ENCODE measurements around the gene CD4. TPM values are rescaled to one million over a fixed set of nuclear protein-coding genes. Genes with fewer than 3 reads are reported as not detected.

Gene CD4
- total and polyA plus RNA-seq, 10 of the 15 experiments (the other 5 are each of a cell fraction or from before 2014, with no cell fraction given): 0.24 to 1.6 (median 0.69) TPM

DNA sequence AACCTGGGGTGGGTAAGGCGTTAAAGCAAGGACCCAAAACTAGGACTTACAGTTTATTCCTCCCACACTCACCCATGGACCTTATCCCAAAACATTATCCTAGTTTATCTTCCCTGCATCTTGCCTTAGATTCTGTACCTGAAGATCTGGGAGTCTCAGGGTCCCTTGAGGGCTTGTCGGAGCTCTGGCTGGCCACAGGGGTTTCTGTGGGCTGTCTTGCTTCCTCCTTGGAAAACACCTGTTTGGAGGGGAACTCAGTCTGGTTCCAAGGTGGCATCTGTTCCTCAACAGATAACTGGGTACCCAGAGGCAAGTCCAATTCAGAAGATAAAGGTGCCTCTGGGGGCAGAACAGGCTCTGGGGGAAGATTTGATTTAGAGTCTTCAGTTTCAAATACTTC, 60.1 kb downstream of the CD4 start:
- BruUV-seq (replicated peaks): no TSS peak
- peak overlapping the region; percentile 48 for H3K27ac ChIP-seq (ENCODE audit: control insufficient read depth, insufficient read depth)
- H3K4me1 ChIP-seq (ENCODE audit: control insufficient read depth, insufficient read depth, low read length): peaks cover 28% of the 10 kb centered on the region
- FAIRE-seq: no peak
- ChIA-PET RAD21 (ENCODE audit: unreplicated experiment) (interaction anchor here (1.0 to 1.6 kb wide), 2 partner anchors 9 to 97 kb away, joined by 3 to 6 read pairs; partner anchors contain the start of gene GNB3), SMC1A (ENCODE audit: uncharacterized antibody, unreplicated experiment) (interaction anchor here (1.4 to 5.0 kb wide), 5 partner anchors 9 to 83 kb away, joined by 3 to 22 read pairs (median 3); partner anchors contain the start of genes GNB3 and SPSB2), POLR2A (interaction anchor here (0.6 to 8.9 kb wide), 8 partner anchors 13 to 181 kb away, joined by 3 to 84 read pairs (median 4); partner anchors contain the start of genes SPSB2 and TPI1), CTCF (interaction anchor here (0.6 to 9.9 kb wide), 7 partner anchors 10 to 469 kb away, joined by 3 to 173 read pairs (median 5); partner anchors contain the start of genes SPSB2 and TPI1)
- no peaks in the 10 kb centered on the region for H3K9me3 ChIP-seq (replicated peaks; ENCODE audit: control insufficient read depth, insufficient read depth, low read length)
- intact Hi-C loops (cut with micrococcal nuclease; ENCODE audit: unreplicated experiment) (no loop called here), in situ Hi-C loops (cut with MboI) (no loop called here)
- H3K4me3 ChIP-seq: peak overlapping the region; percentile 60
- peak overlapping the region; percentile 61 for H3K4me2 ChIP-seq (ENCODE audit: control insufficient read depth, insufficient read depth)
- no peaks in the 10 kb centered on the region for H4K20me1 ChIP-seq (ENCODE audit: control insufficient read depth, insufficient read depth)
- H3K9ac ChIP-seq (ENCODE audit: control insufficient read depth, insufficient read depth, low read length): peak overlapping the region; percentile 71; the same call in 1 of the 2 replicates
- no peak for DNase-seq (ENCODE audit: low read depth, low spot score)
- 50% methylated on average over 2 of the region's 2 CpGs for WGBS (ENCODE audit: insufficient coverage, insufficient replicate concordance, low lambda C conversion rate, missing lambda C conversion rate)
- H3K79me2 ChIP-seq (ENCODE audit: control insufficient read depth, insufficient read depth, low read length): peaks cover 38% of the 10 kb centered on the region
- no peak overlapping the region for H2AFZ ChIP-seq (ENCODE audit: control insufficient read depth, low read depth, low read length)
- no peaks in the 10 kb centered on the region for H3K27me3 ChIP-seq (replicated peaks in 1 of 2; ENCODE audit: control insufficient read depth in 2 of 2, insufficient read depth in 2 of 2, low read length in 1 of 2)
- no peak for ATAC-seq
- H3K36me3 ChIP-seq (ENCODE audit: control insufficient read depth in 2 of 2, insufficient read depth in 2 of 2, low read length in 1 of 2): peaks cover 0 to 15% of the 10 kb centered on the region in 2 experiments; a peak in 3 of 4 replicates
- 0 out of 2 replicates have a peak, but pooled peaks have one; percentile 37 for TF ChIP-seq DPF2 (IDR thresholded peaks at IDR 0.05)
- no peak for TF ChIP-seq YBX1 (IDR thresholded peaks at IDR 0.05)
- TF ChIP-seq FOS (IDR thresholded peaks at IDR 0.05; ENCODE audit: borderline replicate concordance, extremely low read depth, insufficient read length): no peak
- TF ChIP-seq ZNF384 (IDR thresholded peaks at IDR 0.05; ENCODE audit: borderline replicate concordance, low read depth, low read length): no peak
- TF ChIP-seq, protein P1, sequence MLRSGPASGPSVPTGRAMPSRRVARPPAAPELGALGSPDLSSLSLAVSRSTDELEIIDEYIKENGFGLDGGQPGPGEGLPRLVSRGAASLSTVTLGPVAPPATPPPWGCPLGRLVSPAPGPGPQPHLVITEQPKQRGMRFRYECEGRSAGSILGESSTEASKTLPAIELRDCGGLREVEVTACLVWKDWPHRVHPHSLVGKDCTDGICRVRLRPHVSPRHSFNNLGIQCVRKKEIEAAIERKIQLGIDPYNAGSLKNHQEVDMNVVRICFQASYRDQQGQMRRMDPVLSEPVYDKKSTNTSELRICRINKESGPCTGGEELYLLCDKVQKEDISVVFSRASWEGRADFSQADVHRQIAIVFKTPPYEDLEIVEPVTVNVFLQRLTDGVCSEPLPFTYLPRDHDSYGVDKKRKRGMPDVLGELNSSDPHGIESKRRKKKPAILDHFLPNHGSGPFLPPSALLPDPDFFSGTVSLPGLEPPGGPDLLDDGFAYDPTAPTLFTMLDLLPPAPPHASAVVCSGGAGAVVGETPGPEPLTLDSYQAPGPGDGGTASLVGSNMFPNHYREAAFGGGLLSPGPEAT (IDR thresholded peaks at IDR 0.05; ENCODE audit: low read depth): peak; percentile 39; the same call in 1 of the 2 replicates
- TF ChIP-seq PAX5 (IDR thresholded peaks at IDR 0.05; ENCODE audit: borderline replicate concordance, low read depth, low read length): no peak
- TF ChIP-seq, protein P2, sequence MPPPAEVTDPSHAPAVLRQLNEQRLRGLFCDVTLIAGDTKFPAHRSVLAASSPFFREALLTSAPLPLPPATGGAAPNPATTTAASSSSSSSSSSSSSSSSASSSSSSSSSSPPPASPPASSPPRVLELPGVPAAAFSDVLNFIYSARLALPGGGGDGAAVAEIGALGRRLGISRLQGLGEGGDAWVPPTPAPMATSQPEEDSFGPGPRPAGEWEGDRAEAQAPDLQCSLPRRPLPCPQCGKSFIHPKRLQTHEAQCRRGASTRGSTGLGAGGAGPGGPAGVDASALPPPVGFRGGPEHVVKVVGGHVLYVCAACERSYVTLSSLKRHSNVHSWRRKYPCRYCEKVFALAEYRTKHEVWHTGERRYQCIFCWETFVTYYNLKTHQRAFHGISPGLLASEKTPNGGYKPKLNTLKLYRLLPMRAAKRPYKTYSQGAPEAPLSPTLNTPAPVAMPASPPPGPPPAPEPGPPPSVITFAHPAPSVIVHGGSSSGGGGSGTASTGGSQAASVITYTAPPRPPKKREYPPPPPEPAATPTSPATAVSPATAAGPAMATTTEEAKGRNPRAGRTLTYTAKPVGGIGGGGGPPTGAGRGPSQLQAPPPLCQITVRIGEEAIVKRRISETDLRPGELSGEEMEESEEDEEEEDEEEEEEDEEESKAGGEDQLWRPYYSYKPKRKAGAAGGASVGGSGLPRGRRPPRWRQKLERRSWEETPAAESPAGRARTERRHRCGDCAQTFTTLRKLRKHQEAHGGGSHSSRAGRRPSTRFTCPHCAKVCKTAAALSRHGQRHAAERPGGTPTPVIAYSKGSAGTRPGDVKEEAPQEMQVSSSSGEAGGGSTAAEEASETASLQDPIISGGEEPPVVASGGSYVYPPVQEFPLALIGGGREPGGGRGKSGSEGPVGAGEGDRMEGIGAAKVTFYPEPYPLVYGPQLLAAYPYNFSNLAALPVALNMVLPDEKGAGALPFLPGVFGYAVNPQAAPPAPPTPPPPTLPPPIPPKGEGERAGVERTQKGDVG (CRISPR knock-in tag; IDR thresholded peaks at IDR 0.05): no peak
- TF ChIP-seq SPI1 (IDR thresholded peaks at IDR 0.05; ENCODE audit: borderline replicate concordance, insufficient read depth, low read depth, low read length): 0 out of 2 replicates have a peak, but pooled peaks have one; percentile 53
- TF ChIP-seq MEF2B (IDR thresholded peaks at IDR 0.05; ENCODE audit: partially characterized antibody, poor library complexity, severe bottlenecking): peak; percentile 59
- TF ChIP-seq SIX5 (IDR thresholded peaks at IDR 0.05; ENCODE audit: low read depth, low read length, severe bottlenecking): no peak
- TF ChIP-seq EED (IDR thresholded peaks at IDR 0.05; ENCODE audit: low read depth): peak; percentile 22; the same call in 1 of the 2 replicates
- peak; percentile 50 for TF ChIP-seq RELA (IDR thresholded peaks at IDR 0.05; ENCODE audit: borderline replicate concordance, partially characterized antibody)
- peak; percentile 74 for TF ChIP-seq RUNX3 (IDR thresholded peaks at IDR 0.05; ENCODE audit: low read length)
- TF ChIP-seq RBBP5 (conservative IDR thresholded peaks at IDR 0.05): no peak
- TF ChIP-seq, protein P3, sequence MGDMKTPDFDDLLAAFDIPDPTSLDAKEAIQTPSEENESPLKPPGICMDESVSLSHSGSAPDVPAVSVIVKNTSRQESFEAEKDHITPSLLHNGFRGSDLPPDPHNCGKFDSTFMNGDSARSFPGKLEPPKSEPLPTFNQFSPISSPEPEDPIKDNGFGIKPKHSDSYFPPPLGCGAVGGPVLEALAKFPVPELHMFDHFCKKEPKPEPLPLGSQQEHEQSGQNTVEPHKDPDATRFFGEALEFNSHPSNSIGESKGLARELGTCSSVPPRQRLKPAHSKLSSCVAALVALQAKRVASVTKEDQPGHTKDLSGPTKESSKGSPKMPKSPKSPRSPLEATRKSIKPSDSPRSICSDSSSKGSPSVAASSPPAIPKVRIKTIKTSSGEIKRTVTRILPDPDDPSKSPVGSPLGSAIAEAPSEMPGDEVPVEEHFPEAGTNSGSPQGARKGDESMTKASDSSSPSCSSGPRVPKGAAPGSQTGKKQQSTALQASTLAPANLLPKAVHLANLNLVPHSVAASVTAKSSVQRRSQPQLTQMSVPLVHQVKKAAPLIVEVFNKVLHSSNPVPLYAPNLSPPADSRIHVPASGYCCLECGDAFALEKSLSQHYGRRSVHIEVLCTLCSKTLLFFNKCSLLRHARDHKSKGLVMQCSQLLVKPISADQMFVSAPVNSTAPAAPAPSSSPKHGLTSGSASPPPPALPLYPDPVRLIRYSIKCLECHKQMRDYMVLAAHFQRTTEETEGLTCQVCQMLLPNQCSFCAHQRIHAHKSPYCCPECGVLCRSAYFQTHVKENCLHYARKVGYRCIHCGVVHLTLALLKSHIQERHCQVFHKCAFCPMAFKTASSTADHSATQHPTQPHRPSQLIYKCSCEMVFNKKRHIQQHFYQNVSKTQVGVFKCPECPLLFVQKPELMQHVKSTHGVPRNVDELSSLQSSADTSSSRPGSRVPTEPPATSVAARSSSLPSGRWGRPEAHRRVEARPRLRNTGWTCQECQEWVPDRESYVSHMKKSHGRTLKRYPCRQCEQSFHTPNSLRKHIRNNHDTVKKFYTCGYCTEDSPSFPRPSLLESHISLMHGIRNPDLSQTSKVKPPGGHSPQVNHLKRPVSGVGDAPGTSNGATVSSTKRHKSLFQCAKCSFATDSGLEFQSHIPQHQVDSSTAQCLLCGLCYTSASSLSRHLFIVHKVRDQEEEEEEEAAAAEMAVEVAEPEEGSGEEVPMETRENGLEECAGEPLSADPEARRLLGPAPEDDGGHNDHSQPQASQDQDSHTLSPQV (IDR thresholded peaks at IDR 0.05): no peak

Data from GM12878 (cell line).